Activated B cell treated with CpG ODN at 0.5 μM for 24 hours (primary cell): ENCODE data around the gene KSR2. TPM values are rescaled to one million over a fixed set of nuclear protein-coding genes. Genes with fewer than 3 reads are reported as not detected.
A peak's percentile ranks its signal among the peaks of the same experiment; 100 is the strongest.
"Not testable (repeated sequence)": the region's sequence is repeated elsewhere in the genome, so short reads cannot be mapped to it uniquely, and the experiment has no call there.

Source experiments
- ATAC-seq: fragments of 200-7000 bp; cut with Tn5 transposase; one replicate; pipeline ENCODE4 v1.10.0; 2021; ENCODE audit warnings: low read depth, mild to moderate bottlenecking, moderate library complexity
- CTCF ChIA-PET: fragments of 350-600 bp; sonication (Branson Sonifier 250); formaldehyde crosslinking; loops from one replicate; lab custom pipeline; 2021; ENCODE audit warnings: antibody characterized with exemption; lab: Charles Lee
- POLR2A ChIA-PET: fragments of 350-600 bp; sonication (Branson Sonifier 250); formaldehyde crosslinking; loops from one replicate; lab custom pipeline; 2021; ENCODE audit warnings: antibody characterized with exemption; lab: Charles Lee
- DNase-seq: peaks from one replicate; pipeline ENCODE4 v3.0.0; 2022
- H3K27ac Mint-ChIP-seq: one replicate; pipeline ENCODE4 v1.8.0; 2020; ENCODE audit warnings: mixed read lengths
- H3K27me3 Mint-ChIP-seq: one replicate; pipeline ENCODE4 v1.8.0; 2021; ENCODE audit warnings: mixed read lengths
- H3K36me3 Mint-ChIP-seq: one replicate; pipeline ENCODE4 v1.8.0; 2021; ENCODE audit warnings: low read depth, mixed read lengths
- H3K4me1 Mint-ChIP-seq: one replicate; pipeline ENCODE4 v1.8.0; 2021; ENCODE audit warnings: mixed read lengths
- H3K4me3 Mint-ChIP-seq: one replicate; pipeline ENCODE4 v1.8.0; 2020; ENCODE audit warnings: mild to moderate bottlenecking, mixed read lengths
- H3K9me3 Mint-ChIP-seq: one replicate; pipeline ENCODE4 v1.8.0; 2020; ENCODE audit warnings: mixed read lengths
- CTCF ChIP-seq: fragments of 200-600 bp; IDR thresholded peaks from one replicate; pipeline ENCODE4 v1.8.0; 2022; ENCODE audit warnings: antibody characterized with exemption, mild to moderate bottlenecking
- intact Hi-C: fragments of 100-400 bp; cut with micrococcal nuclease; formaldehyde crosslinking; loops from one replicate; pipeline ENCODE4 v1.15.1; 2024
- total RNA-seq: library from RNA; stranded (reverse); gene quantifications from 2 replicates; pipeline ENCODE4 v1.2.3, GENCODE V29; 2022

The KSR2 gene
- total RNA-seq, 1 donor from 2014 or later, result not detected

GRCh38 chr12:117876436-117876816 lies 92.4 kb downstream of the KSR2 start:
- Mint-ChIP-seq H3K4me1 (peaks cover 8% of the 10 kb centered on the region), H3K4me3 (no peak overlapping the region), H3K27me3 (peaks cover 13% of the 10 kb centered on the region), H3K36me3 (no peaks in the 10 kb centered on the region), H3K9me3 (no peaks in the 10 kb centered on the region), H3K27ac (no peak overlapping the region)
- no peak for TF ChIP-seq CTCF
- POLR2A ChIA-PET, result no interaction called here
- ATAC-seq, result no peak
- no peak for DNase-seq
- CTCF ChIA-PET, result interaction anchor here (2.0 kb wide), 1 partner anchor 19 kb away, joined by 12 read pairs; no protein-coding TSS in a partner anchor
- intact Hi-C loops, result loop anchor here (5.0 kb wide), 1 partner anchor 141 kb away; the partner anchor contains the start of gene RFC5

GRCh38 chr12:117875744-117876435 lies 92.9 kb downstream of the KSR2 start:
- ChIA-PET CTCF (interaction anchor here (1.3 to 2.0 kb wide), 2 partner anchors 19 to 500 kb away, joined by 3 to 12 read pairs; partner anchors contain the start of gene SUDS3), POLR2A (no interaction called here)
- Mint-ChIP-seq H3K36me3 (no peaks in the 10 kb centered on the region), H3K27me3 (peaks cover 13% of the 10 kb centered on the region), H3K4me3 (no peak overlapping the region), H3K4me1 (peaks cover 8% of the 10 kb centered on the region), H3K27ac (no peak overlapping the region), H3K9me3 (no peaks in the 10 kb centered on the region)
- ATAC-seq (peak; percentile 14), DNase-seq (no peak)
- intact Hi-C loops, result loop anchor here (2.0 to 5.0 kb wide), 2 partner anchors 141 to 501 kb away; partner anchors contain the start of genes RFC5 and SUDS3
- no peak for TF ChIP-seq CTCF

- H3K27me3 Mint-ChIP-seq, result peaks cover 13% of the 10 kb centered on the region
- DNase-seq (peak; percentile 44), ATAC-seq (peak; percentile 73)
- H3K9me3 Mint-ChIP-seq, result no peaks in the 10 kb centered on the region
- no peak overlapping the region for H3K27ac Mint-ChIP-seq
- H3K4me3 Mint-ChIP-seq, result no peak overlapping the region
- ChIA-PET POLR2A (interaction anchor here (1.1 kb wide), 1 partner anchor 472 kb away, joined by 3 read pairs; no protein-coding TSS in a partner anchor), CTCF (interaction anchor here (0.7 to 2.0 kb wide), 4 partner anchors 18 to 501 kb away, joined by 3 to 12 read pairs (median 4); partner anchors contain the start of gene SUDS3)
- peaks cover 8% of the 10 kb centered on the region for H3K4me1 Mint-ChIP-seq
- no peaks in the 10 kb centered on the region for H3K36me3 Mint-ChIP-seq
- TF ChIP-seq CTCF, result peak; percentile 39
- intact Hi-C loops, result loop anchor here (2.0 to 5.0 kb wide), 2 partner anchors 142 to 502 kb away; partner anchors contain the start of genes RFC5 and SUDS3
Observed at GRCh38 chr12:117874842-117875434, 93.9 kb downstream of the KSR2 start.

GRCh38 chr12:117874198-117874597 lies 94.6 kb downstream of the KSR2 start:
- peaks cover 13% of the 10 kb centered on the region for H3K27me3 Mint-ChIP-seq
- H3K4me3 Mint-ChIP-seq, H3K36me3 Mint-ChIP-seq, H3K27ac Mint-ChIP-seq, H3K9me3 Mint-ChIP-seq, ATAC-seq, DNase-seq, H3K4me1 Mint-ChIP-seq: not testable (repeated sequence)
- POLR2A ChIA-PET, result interaction anchor here (1.1 kb wide), 1 partner anchor 473 kb away, joined by 3 read pairs; no protein-coding TSS in a partner anchor
- CTCF ChIA-PET, result interaction anchor here (0.7 to 2.0 kb wide), 4 partner anchors 17 to 502 kb away, joined by 3 to 12 read pairs (median 4); partner anchors contain the start of gene SUDS3
- intact Hi-C loops, result loop anchor here (2.0 kb wide), 1 partner anchor 503 kb away; the partner anchor contains the start of gene SUDS3

GRCh38 chr12:117872546-117873169 lies 96.1 kb downstream of the KSR2 start:
- no peak overlapping the region for H3K4me3 Mint-ChIP-seq
- intact Hi-C loops, result no loop called here
- no peaks in the 10 kb centered on the region for H3K9me3 Mint-ChIP-seq
- peaks cover 8% of the 10 kb centered on the region for H3K4me1 Mint-ChIP-seq
- ChIA-PET POLR2A (no interaction called here), CTCF (interaction anchor here (0.7 to 0.9 kb wide), 2 partner anchors 16 to 23 kb away, joined by 3 read pairs; no protein-coding TSS in a partner anchor)
- H3K36me3 Mint-ChIP-seq, result no peaks in the 10 kb centered on the region
- no peak overlapping the region for H3K27ac Mint-ChIP-seq
- H3K27me3 Mint-ChIP-seq, result peaks cover 9% of the 10 kb centered on the region
- TF ChIP-seq CTCF, result no peak
- no peak for DNase-seq
- no peak for ATAC-seq
